A549 (cell line): ENCODE measurements around the gene DUXB. TPM values are rescaled to one million over a fixed set of nuclear protein-coding genes. Genes with fewer than 3 reads are reported as not detected.

Experiments
- ATAC-seq, 2 experiments: fragments of 200-7000 bp in 1 of 2; fragments of >200 bp in 1 of 2; cut with Nextera tagmentation in 1 of 2; cut with Tn5 transposase in 1 of 2; 3 replicates each; pipeline versions ENCODE4 v1.8.0 to v1.9.1; 2018 to 2020; ENCODE audit warnings: mild to moderate bottlenecking in 1 of 2, moderate library complexity in 1 of 2
- CTCF ChIA-PET: fragments of 300-600 bp; sonication (Branson Sonifier 250); formaldehyde crosslinking; extraction: SDS; loops from one replicate; lab custom pipeline; 2021; ENCODE audit warnings: antibody characterized with exemption, inconsistent platforms; lab: Yijun Ruan, JAX
- POLR2A ChIA-PET: fragments of 350-600 bp; formaldehyde crosslinking; extraction: SDS; loops from one replicate; lab custom pipeline; 2021; ENCODE audit warnings: antibody characterized with exemption, inconsistent platforms; lab: Yijun Ruan, JAX
- DNase-seq, 2 experiments: peaks; one replicate each; pipeline versions ENCODE4 v3.0.0 to v3.0.0-alpha.2; 2011 to 2016; ENCODE audit warnings: low read depth in 1 of 2, low spot score in 1 of 2
- FAIRE-seq: peaks from 2 replicates; lab custom pipeline; 2011; peaks lifted over from hg19 to GRCh38; lab: Jason Lieb, UNC
- H3K27ac ChIP-seq, 2 experiments: fragments of >200 bp; sonication (Bioruptor Twin); formaldehyde crosslinking; 3 replicates each; pipeline ENCODE4 v1.5.1; 2016 to 2017
- H3K4me1 ChIP-seq: fragments of >200 bp; sonication (Bioruptor Twin); formaldehyde crosslinking; 3 replicates; pipeline ENCODE4 v1.6.1; 2016
- H3K4me2 ChIP-seq: fragments of >200 bp; sonication (Bioruptor Twin); formaldehyde crosslinking; 3 replicates; pipeline ENCODE4 v1.6.1; 2016
- H3K4me3 ChIP-seq: fragments of >200 bp; sonication (Bioruptor Twin); formaldehyde crosslinking; 3 replicates; pipeline ENCODE4 v1.5.1; 2016
- H3K9me3 ChIP-seq: fragments of >200 bp; sonication (Bioruptor Twin); formaldehyde crosslinking; 3 replicates; pipeline ENCODE4 v1.6.1; 2016
- CEBPB ChIP-seq, 2 experiments: fragments of >200 bp in 1 of 2; sonication (Bioruptor Twin) in 1 of 2; formaldehyde crosslinking in 1 of 2; IDR thresholded peaks; 2 replicates each; pipeline ENCODE4 v1.6.1; 2012 to 2016
- CHD4 ChIP-seq: fragments of 200-600 bp; sonication (generic); IDR thresholded peaks from 2 replicates; pipeline ENCODE4 v1.6.1; 2016; ENCODE audit warnings: antibody characterized with exemption, mild to moderate bottlenecking, borderline replicate concordance
- ESRRA ChIP-seq: fragments of 150-350 bp; IDR thresholded peaks from 2 replicates; pipeline ENCODE4 v1.6.1; 2014; ENCODE audit warnings: mild to moderate bottlenecking, low read length, borderline replicate concordance
- FOSB ChIP-seq: fragments of 250-450 bp; sonication (Bioruptor Pico); IDR thresholded peaks from 2 replicates; pipeline ENCODE4 v1.5.0; 2020; ENCODE audit warnings: mild to moderate bottlenecking, moderate library complexity
- FOSL2 ChIP-seq, 2 experiments: fragments of 450-650 bp in 1 of 2; fragments of >200 bp in 1 of 2; sonication (Bioruptor Twin) in 1 of 2; formaldehyde crosslinking; IDR thresholded peaks; 2 replicates each; pipeline versions ENCODE4 v1.5.0 to v1.6.1; 2016 to 2020; ENCODE audit warnings: mild to moderate bottlenecking in 1 of 2, moderate library complexity in 1 of 2
- HEYL ChIP-seq: fragments of 250-450 bp; sonication (Bioruptor Pico); IDR thresholded peaks from 2 replicates; pipeline ENCODE4 v1.8.0; 2021; ENCODE audit warnings: mild to moderate bottlenecking, moderate library complexity
- HOXB5 ChIP-seq: fragments of 250-450 bp; sonication (Bioruptor Pico); IDR thresholded peaks from 2 replicates; pipeline ENCODE4 v1.5.0; 2020; ENCODE audit warnings: mild to moderate bottlenecking, moderate library complexity
- JUN ChIP-seq, 2 experiments: fragments of >200 bp; sonication (Bioruptor Twin); formaldehyde crosslinking; IDR thresholded peaks; 2 replicates in 1 of 2; 3 replicates in 1 of 2; pipeline ENCODE4 v1.6.1; 2016 to 2017
- KDM5A ChIP-seq: fragments of 200-600 bp; sonication (generic); IDR thresholded peaks from 2 replicates; pipeline ENCODE4 v1.6.1; 2016; ENCODE audit warnings: antibody characterized with exemption, mild to moderate bottlenecking
- MAFK ChIP-seq: fragments of 450-650 bp; IDR thresholded peaks from 2 replicates; pipeline ENCODE4 v1.6.1; 2014; ENCODE audit not compliant: partially characterized antibody
- MYC ChIP-seq: IDR thresholded peaks from 2 replicates; pipeline ENCODE4 v1.6.1; 2012; ENCODE audit warnings: mild to moderate bottlenecking, inconsistent platforms, low read length, improper control_type of control experiment, borderline replicate concordance
- NFE2L2 ChIP-seq: fragments of 150-350 bp; conservative IDR thresholded peaks from 2 replicates; pipeline ENCODE4 v1.6.1; 2014; ENCODE audit warnings: low read length
- PHF8 ChIP-seq: fragments of 200-600 bp; sonication (generic); IDR thresholded peaks from 2 replicates; pipeline ENCODE4 v1.6.1; 2016; ENCODE audit warnings: low read depth, mild to moderate bottlenecking, antibody characterized with exemption, moderate library complexity, borderline replicate concordance
- RCOR1 ChIP-seq: fragments of 150-350 bp; IDR thresholded peaks from 2 replicates; pipeline ENCODE4 v1.6.1; 2014; ENCODE audit warnings: antibody characterized with exemption, low read length, low read depth
- RFX5 ChIP-seq: fragments of 450-650 bp; IDR thresholded peaks from 2 replicates; pipeline ENCODE4 v1.7.1; 2014; ENCODE audit warnings: antibody characterized with exemption, mild to moderate bottlenecking, moderate library complexity
- RNF2 ChIP-seq: fragments of 200-600 bp; sonication (generic); IDR thresholded peaks from 2 replicates; pipeline ENCODE4 v1.6.1; 2016; ENCODE audit warnings: low read depth, mild to moderate bottlenecking, antibody characterized with exemption, moderate library complexity, borderline replicate concordance
- SMC3 ChIP-seq: fragments of >200 bp; sonication (Bioruptor Twin); formaldehyde crosslinking; IDR thresholded peaks from 3 replicates; pipeline ENCODE4 v1.6.1; 2018; ENCODE audit warnings: inconsistent platforms
- ZC3H11A ChIP-seq: fragments of 450-650 bp; IDR thresholded peaks from 2 replicates; pipeline ENCODE4 v1.6.1; 2014; ENCODE audit warnings: antibody characterized with exemption, mild to moderate bottlenecking
- WGBS: methylation state at CpG from one replicate; pipeline ENCODE4 v1.1.6; 2017; ENCODE audit errors: missing lambda C conversion rate; 5-methylcytosine and 5-hydroxymethylcytosine counted together
- polyA plus RNA-seq, 4 experiments: library from polyadenylated mRNA; depleted of rRNA in 3 of 4; stranded (reverse); fragments of >200 nt; fragmentation: RNase III in 1 of 4; extraction: RNeasy Plus Mini Kit Qiagen cat#74134 plus additional on column Dnase treatment in 1 of 4; gene quantifications; 2 replicates in 3 of 4; 3 replicates in 1 of 4; pipeline ENCODE4 v1.2.3, GENCODE V29; 2011 to 2017
- TF ChIP-seq, protein P1 (sequence below): fragments of >200 bp; sonication (Bioruptor Twin); formaldehyde crosslinking; IDR thresholded peaks from 3 replicates; pipeline ENCODE4 v1.6.1; 2016
- TF ChIP-seq, protein P2 (sequence below): IDR thresholded peaks from 2 replicates; pipeline ENCODE4 v1.6.1; 2012; ENCODE audit warnings: low read depth, borderline replicate concordance
- TF ChIP-seq, protein P3 (sequence below): fragments of 250-450 bp; sonication (Bioruptor Pico); IDR thresholded peaks from 2 replicates; pipeline ENCODE4 v1.5.0; 2021; ENCODE audit warnings: mild to moderate bottlenecking, moderate library complexity, borderline replicate concordance
- TF ChIP-seq, protein P4 (sequence below): fragments of 250-450 bp; sonication (Bioruptor Pico); IDR thresholded peaks from 2 replicates; pipeline ENCODE4 v1.5.0; 2020; ENCODE audit warnings: low read depth, mild to moderate bottlenecking, moderate library complexity
- TF ChIP-seq, protein P5 (sequence below): fragments of 450-650 bp; IDR thresholded peaks from 2 replicates; pipeline ENCODE4 v1.6.1; 2014; ENCODE audit warnings: antibody characterized with exemption
- TF ChIP-seq, protein P6 (sequence below): fragments of >200 bp; sonication (Bioruptor Twin); formaldehyde crosslinking; IDR thresholded peaks from 3 replicates; pipeline ENCODE4 v1.5.1; 2016

Gene DUXB
- polyA plus RNA-seq, 2 of the 4 experiments (the other 2 are of a cell fraction) = not detected

DNA sequence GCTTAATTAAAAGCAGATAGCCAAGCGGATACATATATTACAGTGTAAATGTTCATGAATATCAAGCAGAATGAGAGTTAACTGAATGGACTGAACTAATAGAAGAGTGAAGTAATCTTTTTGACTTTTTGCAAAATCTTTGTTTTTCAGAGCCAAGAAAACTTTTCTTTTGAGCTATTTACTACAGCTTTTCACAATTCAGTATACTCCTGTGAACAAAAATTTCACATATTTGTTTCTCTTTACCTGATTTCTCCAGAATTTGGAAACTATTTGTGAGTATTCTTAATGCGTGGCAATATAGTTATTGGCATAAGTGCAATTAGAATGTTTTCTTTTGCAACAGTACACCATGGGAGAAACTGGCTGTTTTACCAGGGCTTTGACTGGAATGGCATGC, 9.1 kb upstream of the DUXB start:
- Histone ChIP-seq H3K27ac (no peak overlapping the region), H3K4me1 (no peaks in the 10 kb centered on the region), H3K4me2 (no peak overlapping the region), H3K9me3 (no peaks in the 10 kb centered on the region), H3K4me3 (no peak overlapping the region)
- no peak for FAIRE-seq
- TF ChIP-seq, protein P1, sequence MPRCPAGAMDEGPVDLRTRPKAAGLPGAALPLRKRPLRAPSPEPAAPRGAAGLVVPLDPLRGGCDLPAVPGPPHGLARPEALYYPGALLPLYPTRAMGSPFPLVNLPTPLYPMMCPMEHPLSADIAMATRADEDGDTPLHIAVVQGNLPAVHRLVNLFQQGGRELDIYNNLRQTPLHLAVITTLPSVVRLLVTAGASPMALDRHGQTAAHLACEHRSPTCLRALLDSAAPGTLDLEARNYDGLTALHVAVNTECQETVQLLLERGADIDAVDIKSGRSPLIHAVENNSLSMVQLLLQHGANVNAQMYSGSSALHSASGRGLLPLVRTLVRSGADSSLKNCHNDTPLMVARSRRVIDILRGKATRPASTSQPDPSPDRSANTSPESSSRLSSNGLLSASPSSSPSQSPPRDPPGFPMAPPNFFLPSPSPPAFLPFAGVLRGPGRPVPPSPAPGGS = no peak
- TF ChIP-seq KDM5A = no peak
- TF ChIP-seq MAFK = no peak
- TF ChIP-seq FOSL2 (IDR thresholded peaks at IDR 0.05) = no peak
- TF ChIP-seq FOSL2 (CRISPR knock-in tag; IDR thresholded peaks at IDR 0.05) = no peak
- TF ChIP-seq JUN (IDR thresholded peaks at IDR 0.05) = no peak
- TF ChIP-seq SMC3 = no peak
- TF ChIP-seq, protein P2, sequence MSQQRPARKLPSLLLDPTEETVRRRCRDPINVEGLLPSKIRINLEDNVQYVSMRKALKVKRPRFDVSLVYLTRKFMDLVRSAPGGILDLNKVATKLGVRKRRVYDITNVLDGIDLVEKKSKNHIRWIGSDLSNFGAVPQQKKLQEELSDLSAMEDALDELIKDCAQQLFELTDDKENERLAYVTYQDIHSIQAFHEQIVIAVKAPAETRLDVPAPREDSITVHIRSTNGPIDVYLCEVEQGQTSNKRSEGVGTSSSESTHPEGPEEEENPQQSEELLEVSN = no peak
- no peak for TF ChIP-seq HEYL
- TF ChIP-seq HOXB5 (CRISPR knock-in tag) = no peak
- TF ChIP-seq, protein P3, sequence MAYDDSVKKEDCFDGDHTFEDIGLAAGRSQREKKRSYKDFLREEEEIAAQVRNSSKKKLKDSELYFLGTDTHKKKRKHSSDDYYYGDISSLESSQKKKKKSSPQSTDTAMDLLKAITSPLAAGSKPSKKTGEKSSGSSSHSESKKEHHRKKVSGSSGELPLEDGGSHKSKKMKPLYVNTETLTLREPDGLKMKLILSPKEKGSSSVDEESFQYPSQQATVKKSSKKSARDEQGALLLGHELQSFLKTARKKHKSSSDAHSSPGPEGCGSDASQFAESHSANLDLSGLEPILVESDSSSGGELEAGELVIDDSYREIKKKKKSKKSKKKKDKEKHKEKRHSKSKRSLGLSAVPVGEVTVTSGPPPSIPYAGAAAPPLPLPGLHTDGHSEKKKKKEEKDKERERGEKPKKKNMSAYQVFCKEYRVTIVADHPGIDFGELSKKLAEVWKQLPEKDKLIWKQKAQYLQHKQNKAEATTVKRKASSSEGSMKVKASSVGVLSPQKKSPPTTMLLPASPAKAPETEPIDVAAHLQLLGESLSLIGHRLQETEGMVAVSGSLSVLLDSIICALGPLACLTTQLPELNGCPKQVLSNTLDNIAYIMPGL (CRISPR knock-in tag) = no peak
- TF ChIP-seq PHF8 = no peak
- 74% methylated on average over 2 of the region's 2 CpGs for WGBS
- CTCF ChIA-PET = no interaction called here
- POLR2A ChIA-PET = no interaction called here
- no peak for DNase-seq
- ATAC-seq = no peak

DNA sequence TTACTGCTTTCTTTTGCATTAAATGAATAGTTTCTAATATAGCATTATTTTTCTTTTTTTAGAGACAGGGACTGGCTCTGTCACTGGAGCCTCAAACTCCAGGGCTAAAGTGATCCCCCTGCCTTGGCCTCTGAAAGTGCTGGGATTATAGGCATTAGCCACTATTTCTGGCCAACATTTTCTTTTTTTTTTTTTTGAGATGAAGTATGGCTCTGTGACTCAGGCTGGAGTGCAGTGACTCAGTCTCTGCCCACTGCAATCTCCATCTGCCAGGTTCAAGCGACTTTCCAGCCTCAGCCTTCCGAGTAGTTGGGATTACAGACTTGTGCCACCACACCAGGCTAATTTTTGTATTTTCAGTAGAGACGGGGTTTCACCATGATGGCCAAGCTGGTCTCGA, 2.0 kb upstream of the DUXB start:
- no peak for FAIRE-seq
- Histone ChIP-seq H3K9me3 (no peaks in the 10 kb centered on the region), H3K4me3 (no peak overlapping the region), H3K27ac (no peak overlapping the region)
- WGBS = 58% methylated on average over 4 of the region's 4 CpGs
- ChIA-PET POLR2A (no interaction called here), CTCF (no interaction called here)
- TF ChIP-seq RCOR1 (no peak), CHD4 (no peak), RFX5 (no peak), ZC3H11A (no peak), FOSB (CRISPR knock-in tag) (no peak), NFE2L2 (no peak), HEYL (no peak), JUN (IDR thresholded peaks at IDR 0.05) (no peak)
- TF ChIP-seq, protein P4, sequence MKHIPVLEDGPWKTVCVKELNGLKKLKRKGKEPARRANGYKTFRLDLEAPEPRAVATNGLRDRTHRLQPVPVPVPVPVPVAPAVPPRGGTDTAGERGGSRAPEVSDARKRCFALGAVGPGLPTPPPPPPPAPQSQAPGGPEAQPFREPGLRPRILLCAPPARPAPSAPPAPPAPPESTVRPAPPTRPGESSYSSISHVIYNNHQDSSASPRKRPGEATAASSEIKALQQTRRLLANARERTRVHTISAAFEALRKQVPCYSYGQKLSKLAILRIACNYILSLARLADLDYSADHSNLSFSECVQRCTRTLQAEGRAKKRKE (CRISPR knock-in tag) = no peak
- TF ChIP-seq, all 56 proteins: peak for 0
- no peak for ATAC-seq
- DNase-seq = no peak
- Histone ChIP-seq H3K4me2 (no peak overlapping the region), H3K4me1 (no peaks in the 10 kb centered on the region)

DNA sequence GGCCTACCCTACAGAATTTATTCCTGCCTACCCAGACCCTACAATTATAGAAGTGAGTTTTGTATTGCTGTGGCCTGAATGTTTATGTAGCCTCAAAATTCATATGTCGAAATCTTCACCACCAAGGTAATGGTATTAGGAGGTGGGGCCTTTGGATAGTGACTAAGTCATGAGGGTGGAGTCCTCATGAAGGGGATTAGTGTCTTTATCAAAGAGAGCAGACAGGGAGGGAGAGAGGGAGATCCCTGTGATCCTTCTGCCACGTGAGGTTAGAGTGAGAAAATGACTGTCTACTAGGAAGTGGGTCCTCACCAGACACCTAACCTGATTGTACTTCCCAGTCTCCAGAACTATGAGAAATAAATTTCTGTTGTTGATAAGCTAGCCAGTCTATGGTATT, 981 bp upstream of the DUXB start:
- CTCF ChIA-PET = interaction anchor here (0.6 kb wide), 1 partner anchor 30 kb away, joined by 3 read pairs; no protein-coding TSS in a partner anchor
- TF ChIP-seq HOXB5 (CRISPR knock-in tag) (no peak), PHF8 (no peak), CEBPB (IDR thresholded peaks at IDR 0.05) (no peak), NFE2L2 (no peak), ZC3H11A (no peak), RNF2 (no peak), MYC (no peak), ESRRA (no peak)
- TF ChIP-seq, protein P5, sequence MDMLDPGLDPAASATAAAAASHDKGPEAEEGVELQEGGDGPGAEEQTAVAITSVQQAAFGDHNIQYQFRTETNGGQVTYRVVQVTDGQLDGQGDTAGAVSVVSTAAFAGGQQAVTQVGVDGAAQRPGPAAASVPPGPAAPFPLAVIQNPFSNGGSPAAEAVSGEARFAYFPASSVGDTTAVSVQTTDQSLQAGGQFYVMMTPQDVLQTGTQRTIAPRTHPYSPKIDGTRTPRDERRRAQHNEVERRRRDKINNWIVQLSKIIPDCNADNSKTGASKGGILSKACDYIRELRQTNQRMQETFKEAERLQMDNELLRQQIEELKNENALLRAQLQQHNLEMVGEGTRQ = no peak
- TF ChIP-seq, protein P6, sequence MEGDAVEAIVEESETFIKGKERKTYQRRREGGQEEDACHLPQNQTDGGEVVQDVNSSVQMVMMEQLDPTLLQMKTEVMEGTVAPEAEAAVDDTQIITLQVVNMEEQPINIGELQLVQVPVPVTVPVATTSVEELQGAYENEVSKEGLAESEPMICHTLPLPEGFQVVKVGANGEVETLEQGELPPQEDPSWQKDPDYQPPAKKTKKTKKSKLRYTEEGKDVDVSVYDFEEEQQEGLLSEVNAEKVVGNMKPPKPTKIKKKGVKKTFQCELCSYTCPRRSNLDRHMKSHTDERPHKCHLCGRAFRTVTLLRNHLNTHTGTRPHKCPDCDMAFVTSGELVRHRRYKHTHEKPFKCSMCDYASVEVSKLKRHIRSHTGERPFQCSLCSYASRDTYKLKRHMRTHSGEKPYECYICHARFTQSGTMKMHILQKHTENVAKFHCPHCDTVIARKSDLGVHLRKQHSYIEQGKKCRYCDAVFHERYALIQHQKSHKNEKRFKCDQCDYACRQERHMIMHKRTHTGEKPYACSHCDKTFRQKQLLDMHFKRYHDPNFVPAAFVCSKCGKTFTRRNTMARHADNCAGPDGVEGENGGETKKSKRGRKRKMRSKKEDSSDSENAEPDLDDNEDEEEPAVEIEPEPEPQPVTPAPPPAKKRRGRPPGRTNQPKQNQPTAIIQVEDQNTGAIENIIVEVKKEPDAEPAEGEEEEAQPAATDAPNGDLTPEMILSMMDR = no peak
- TF ChIP-seq, protein P4 (CRISPR knock-in tag) = no peak
- 21% methylated on average over 2 of the region's 2 CpGs for WGBS
- Histone ChIP-seq H3K4me3 (no peak overlapping the region), H3K9me3 (no peaks in the 10 kb centered on the region), H3K4me1 (no peaks in the 10 kb centered on the region), H3K27ac (no peak overlapping the region), H3K4me2 (no peak overlapping the region)
- DNase-seq (no peak), ATAC-seq (no peak), FAIRE-seq (no peak)
- POLR2A ChIA-PET = interaction anchor here (0.6 kb wide), 1 partner anchor 1145 kb away, joined by 6 read pairs; no protein-coding TSS in a partner anchor
